ENCODE measurements around the gene SHROOM3. TPM values are rescaled to one million over a fixed set of nuclear protein-coding genes. Genes with fewer than 3 reads are reported as not detected.

Gene SHROOM3
- total RNA-seq, result 12.0 and 12.6 TPM in 2 replicates

GRCh38 chr4:76434901-76435527 lies at the start of gene SHROOM3:
Gene SHROOM3 (plus strand): TSS chr4:76435229. CDS start chr4:76436053, 824 bp downstream.

GRCh38 chr4:76420762-76421581 lies 14.1 kb upstream of the SHROOM3 start, which contains the start of gene CCDC158:
Gene CCDC158 (minus strand): TSS chr4:76421141. CDS start chr4:76403207, 17,934 bp downstream.

Other genes with a start within 250 kb of the SHROOM3 start
- 70.0 and 76.0 TPM in 2 replicates for gene SCARB2, start 221.4 kb upstream of the SHROOM3 start, total RNA-seq
- gene FAM47E, start 183.5 kb upstream of the SHROOM3 start, total RNA-seq, result 0.15 and 0.17 TPM in 2 replicates
- 3.7 TPM in 2 replicates for gene STBD1, start 128.5 kb upstream of the SHROOM3 start, total RNA-seq
- under 0.01 TPM in 1 of 2 replicates, not detected in the other for gene CCDC158, start 14.1 kb upstream of the SHROOM3 start, total RNA-seq

Measured in bronchus fibroblast of lung (primary cell).